HCT116 (cell line): Measurements from ENCODE around the gene CDKAL1. TPM values are rescaled to one million over a fixed set of nuclear protein-coding genes. Genes with fewer than 3 reads are reported as not detected.

ENCODE experiments used
- ATAC-seq: fragments of 200-7000 bp; cut with Tn5 transposase; 2 replicates; pipeline ENCODE4 v1.9.1; 2020; ENCODE audit warnings: mild to moderate bottlenecking, moderate library complexity
- BruUV-seq: library from RNA; stranded (reverse); fragments of 400-500 nt; replicated peaks from 2 replicates; lab custom pipeline; 2021; lab: Mats Ljungman, UMichigan
- CTCF ChIA-PET: fragments of 300-600 bp; sonication (Branson Sonifier 250); formaldehyde crosslinking; loops from one replicate; lab custom pipeline; 2021; ENCODE audit warnings: antibody characterized with exemption; lab: Charles Lee
- POLR2A ChIA-PET: fragments of 300-600, 350-600 bp; sonication (Branson Sonifier 250); formaldehyde crosslinking; loops from one replicate; lab custom pipeline; 2021; ENCODE audit warnings: antibody characterized with exemption; lab: Charles Lee
- RAD21 ChIA-PET, 2 experiments: fragments of 300-600 bp; sonication (Branson Sonifier 250); formaldehyde crosslinking; loops; one replicate each; lab custom pipeline; 2023; ENCODE audit warnings: low total read pairs in 2 of 2; ENCODE audit not compliant: uncharacterized antibody in 2 of 2, unreplicated experiment in 2 of 2, low non-redundant PET in 1 of 2; lab: Charles Lee
- DNase-seq: peaks from one replicate; pipeline ENCODE4 v3.0.0-alpha.2; 2010; ENCODE audit warnings: low read depth, low spot score
- H2AFZ ChIP-seq: fragments of 200-600 bp; shearing (Covaris generic), sonication (generic); 2 replicates; pipeline ENCODE4 v1.6.1; 2017; ENCODE audit warnings: low read depth, mixed run types, mixed read lengths, antibody characterized with exemption, low read length; ENCODE audit not compliant: poor library complexity, severe bottlenecking
- H3K27ac ChIP-seq: 2 replicates; pipeline ENCODE4 v1.5.1; 2012; ENCODE audit warnings: low read depth, low read length
- H3K27me3 ChIP-seq: fragments of 200-600 bp; sonication (generic); 2 replicates; pipeline ENCODE4 v1.6.1; 2016; ENCODE audit warnings: mixed run types, low read length, mixed read lengths; ENCODE audit not compliant: insufficient read depth
- H3K36me3 ChIP-seq, 2 experiments: fragments of 200-500 bp in 1 of 2; fragments of 200-600 bp in 1 of 2; sonication (Bioruptor generic) in 1 of 2; sonication (generic) in 1 of 2; 2 replicates each; pipeline versions ENCODE4 v1.5.1 to v1.6.1; 2014 to 2016; ENCODE audit warnings: low read length in 2 of 2, inconsistent platforms in 1 of 2, mixed read lengths in 1 of 2, mixed run types in 1 of 2; ENCODE audit not compliant: insufficient read depth in 2 of 2, control insufficient read depth in 1 of 2
- H3K4me1 ChIP-seq, 2 experiments: fragments of 200-600 bp in 1 of 2; sonication (generic) in 1 of 2; 2 replicates each; pipeline versions ENCODE4 v1.5.1 to v1.6.1; 2012 to 2017; ENCODE audit warnings: low read length in 2 of 2, inconsistent platforms in 1 of 2, mild to moderate bottlenecking in 1 of 2, mixed read lengths in 1 of 2, mixed run types in 1 of 2, moderate library complexity in 1 of 2; ENCODE audit not compliant: insufficient read depth in 2 of 2, control insufficient read depth in 1 of 2
- H3K4me2 ChIP-seq: fragments of 200-600 bp; sonication (generic); 2 replicates; pipeline ENCODE4 v1.6.1; 2017; ENCODE audit warnings: mixed run types, low read length, mixed read lengths
- H3K4me3 ChIP-seq, 2 experiments: fragments of 200-600 bp in 1 of 2; sonication (generic) in 1 of 2; replicated peaks in 1 of 2; 2 replicates each; pipeline ENCODE4 v1.5.1; 2011 to 2016; ENCODE audit warnings: low read length in 2 of 2, control low read depth in 1 of 2, low read depth in 1 of 2, mild to moderate bottlenecking in 1 of 2, mixed read lengths in 1 of 2, mixed run types in 1 of 2
- H3K79me2 ChIP-seq: fragments of 200-600 bp; sonication (generic); 2 replicates; pipeline ENCODE4 v1.6.1; 2017; ENCODE audit warnings: mild to moderate bottlenecking, mixed run types, low read length, moderate library complexity, mixed read lengths; ENCODE audit not compliant: insufficient read depth
- H3K9ac ChIP-seq: fragments of 200-600 bp; sonication (generic); 2 replicates; pipeline ENCODE4 v1.6.1; 2016; ENCODE audit warnings: low read length, mixed read lengths
- H3K9me2 ChIP-seq: fragments of 200-600 bp; sonication (generic), shearing (Covaris generic); 2 replicates; pipeline ENCODE4 v1.6.1; 2017; ENCODE audit warnings: mixed run types, mild to moderate bottlenecking, moderate library complexity; ENCODE audit not compliant: insufficient read depth
- H3K9me3 ChIP-seq, 2 experiments: fragments of 200-500 bp in 1 of 2; fragments of 200-600 bp in 1 of 2; sonication (Bioruptor generic) in 1 of 2; sonication (generic) in 1 of 2; 2 replicates each; pipeline ENCODE4 v1.6.1; 2014 to 2017; ENCODE audit warnings: low read length in 2 of 2, mixed read lengths in 2 of 2, inconsistent platforms in 1 of 2, low read depth in 1 of 2, mild to moderate bottlenecking in 1 of 2, mixed run types in 1 of 2, moderate library complexity in 1 of 2; ENCODE audit not compliant: control insufficient read depth in 1 of 2, insufficient read depth in 1 of 2
- H4K20me1 ChIP-seq: fragments of 200-600 bp; sonication (generic), shearing (Covaris generic); 2 replicates; pipeline ENCODE4 v1.6.1; 2017; ENCODE audit warnings: mixed run types, mild to moderate bottlenecking, moderate library complexity; ENCODE audit not compliant: insufficient read depth
- CBX3 ChIP-seq: IDR thresholded peaks from 2 replicates; pipeline ENCODE4 v1.6.1; 2012; ENCODE audit warnings: low read depth
- CEBPB ChIP-seq: IDR thresholded peaks from 2 replicates; pipeline ENCODE4 v1.6.1; 2012; ENCODE audit warnings: low read depth
- EGR1 ChIP-seq: IDR thresholded peaks from 2 replicates; pipeline ENCODE4 v1.6.1; 2012; ENCODE audit warnings: low read depth
- EZH2 ChIP-seq: fragments of 200-600 bp; sonication (generic); IDR thresholded peaks from 2 replicates; pipeline ENCODE4 v1.6.1; 2017; ENCODE audit warnings: antibody characterized with exemption, mixed run types
- FOSL1 ChIP-seq: IDR thresholded peaks from 2 replicates; pipeline ENCODE4 v1.6.1; 2012; ENCODE audit warnings: low read depth
- JUND ChIP-seq: IDR thresholded peaks from 2 replicates; pipeline ENCODE4 v1.6.1; 2012
- POLR2AphosphoS5 ChIP-seq: IDR thresholded peaks from 2 replicates; pipeline ENCODE4 v1.6.1; 2011; ENCODE audit warnings: mild to moderate bottlenecking, low read depth, low read length, moderate library complexity
- RAD21 ChIP-seq: IDR thresholded peaks from 2 replicates; pipeline ENCODE4 v1.6.1; 2012; ENCODE audit warnings: low read depth, mild to moderate bottlenecking
- SIN3A ChIP-seq: IDR thresholded peaks from 2 replicates; pipeline ENCODE4 v1.6.1; 2012; ENCODE audit warnings: low read depth
- SP1 ChIP-seq: IDR thresholded peaks from 2 replicates; pipeline ENCODE4 v1.6.1; 2012; ENCODE audit warnings: low read depth
- SRF ChIP-seq: IDR thresholded peaks from 2 replicates; pipeline ENCODE4 v1.6.1; 2012; ENCODE audit warnings: low read depth
- TCF7L2 ChIP-seq: IDR thresholded peaks from 2 replicates; pipeline ENCODE4 v1.7.0; 2011; ENCODE audit warnings: borderline replicate concordance, inconsistent platforms; ENCODE audit not compliant: insufficient read depth, insufficient read length; ENCODE audit errors: extremely low read depth
- YY1 ChIP-seq: IDR thresholded peaks from 2 replicates; pipeline ENCODE4 v1.6.1; 2011; ENCODE audit warnings: low read length, low read depth, moderate library complexity, mild to moderate bottlenecking; ENCODE audit not compliant: insufficient replicate concordance; ENCODE audit errors: extremely low read depth
- ZFX ChIP-seq: fragments of 450-650 bp; IDR thresholded peaks from 2 replicates; pipeline ENCODE4 v1.6.1; 2017
- intact Hi-C: fragments of 100-400 bp; cut with micrococcal nuclease; formaldehyde crosslinking; loops from 2 replicates; pipeline ENCODE4 v1.10.0; 2022
- total RNA-seq: library from RNA; stranded (reverse); gene quantifications from one replicate; pipeline ENCODE4 v1.2.1, GENCODE V29; 2021; ENCODE audit not compliant: unreplicated experiment
- TF ChIP-seq, protein P1 (sequence below), 3 experiments: fragments of 200-600 bp in 1 of 3; sonication (generic) in 1 of 3; IDR thresholded peaks in 2 of 3; conservative IDR thresholded peaks in 1 of 3; 2 replicates each; pipeline ENCODE4 v1.5.1; 2012 to 2017; ENCODE audit warnings: low read depth in 2 of 3, low read length in 2 of 3, antibody characterized with exemption in 1 of 3, borderline replicate concordance in 1 of 3, control low read depth in 1 of 3, mild to moderate bottlenecking in 1 of 3, mixed read lengths in 1 of 3, mixed run types in 1 of 3, moderate library complexity in 1 of 3; ENCODE audit not compliant: insufficient read depth in 1 of 3
- TF ChIP-seq, protein P2 (sequence below): IDR thresholded peaks from 2 replicates; pipeline ENCODE4 v1.6.1; 2012
- TF ChIP-seq, protein P3 (sequence below): IDR thresholded peaks from 2 replicates; pipeline ENCODE4 v1.6.1; 2011; ENCODE audit warnings: mild to moderate bottlenecking, low read length, moderate library complexity; ENCODE audit not compliant: insufficient replicate concordance; ENCODE audit errors: extremely low read depth
- TF ChIP-seq, protein P4 (sequence below): IDR thresholded peaks from 2 replicates; pipeline ENCODE4 v1.6.1; 2012

The CDKAL1 gene
- total RNA-seq, 1 experiment from 2014 or later: 14.9 TPM

DNA sequence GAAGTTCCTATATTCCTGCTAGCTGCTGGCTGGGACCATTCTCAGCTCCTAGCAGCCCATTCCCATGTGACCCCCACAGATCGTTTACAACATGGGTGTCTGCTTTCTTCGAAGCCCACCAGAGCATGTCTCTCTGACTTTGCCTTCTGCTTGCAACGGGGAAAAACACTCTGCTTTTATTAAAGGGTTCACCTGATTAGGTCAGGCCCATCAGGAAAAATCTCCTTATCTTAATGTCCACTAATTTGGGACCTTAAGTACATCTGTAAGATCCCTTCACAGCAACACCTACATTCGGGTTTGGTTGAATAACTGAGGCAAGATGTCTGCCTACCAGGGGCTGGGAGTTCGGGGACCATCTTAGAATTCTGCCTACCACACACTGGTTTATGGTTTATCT lies 496.9 kb downstream of the CDKAL1 start:
- POLR2A ChIA-PET: no interaction called here

More for the DNA sequence above, 496.9 kb downstream of the CDKAL1 start:
- no peaks in the 10 kb centered on the region for H3K9me2 ChIP-seq
- RAD21 ChIA-PET: no interaction called here
- no peak overlapping the region for H3K4me2 ChIP-seq
- no peak overlapping the region for H2AFZ ChIP-seq
- CTCF ChIA-PET: no interaction called here
- BruUV-seq: no TSS peak
- H3K4me3 ChIP-seq: no peak overlapping the region
- H3K79me2 ChIP-seq: no peaks in the 10 kb centered on the region
- H3K27ac ChIP-seq: no peak overlapping the region
- TF ChIP-seq RAD21: no peak
- TF ChIP-seq JUND: no peak
- TF ChIP-seq, protein P1, sequence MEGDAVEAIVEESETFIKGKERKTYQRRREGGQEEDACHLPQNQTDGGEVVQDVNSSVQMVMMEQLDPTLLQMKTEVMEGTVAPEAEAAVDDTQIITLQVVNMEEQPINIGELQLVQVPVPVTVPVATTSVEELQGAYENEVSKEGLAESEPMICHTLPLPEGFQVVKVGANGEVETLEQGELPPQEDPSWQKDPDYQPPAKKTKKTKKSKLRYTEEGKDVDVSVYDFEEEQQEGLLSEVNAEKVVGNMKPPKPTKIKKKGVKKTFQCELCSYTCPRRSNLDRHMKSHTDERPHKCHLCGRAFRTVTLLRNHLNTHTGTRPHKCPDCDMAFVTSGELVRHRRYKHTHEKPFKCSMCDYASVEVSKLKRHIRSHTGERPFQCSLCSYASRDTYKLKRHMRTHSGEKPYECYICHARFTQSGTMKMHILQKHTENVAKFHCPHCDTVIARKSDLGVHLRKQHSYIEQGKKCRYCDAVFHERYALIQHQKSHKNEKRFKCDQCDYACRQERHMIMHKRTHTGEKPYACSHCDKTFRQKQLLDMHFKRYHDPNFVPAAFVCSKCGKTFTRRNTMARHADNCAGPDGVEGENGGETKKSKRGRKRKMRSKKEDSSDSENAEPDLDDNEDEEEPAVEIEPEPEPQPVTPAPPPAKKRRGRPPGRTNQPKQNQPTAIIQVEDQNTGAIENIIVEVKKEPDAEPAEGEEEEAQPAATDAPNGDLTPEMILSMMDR (IDR thresholded peaks at IDR 0.05 in 2 of 3, conservative IDR thresholded peaks at IDR 0.05 in 1 of 3; ENCODE audit: borderline replicate concordance in 1 of 3, insufficient read depth in 1 of 3, low read depth in 2 of 3, low read length in 2 of 3): no peak
- no peak for TF ChIP-seq SP1
- TF ChIP-seq EGR1: no peak
- TF ChIP-seq, protein P2, sequence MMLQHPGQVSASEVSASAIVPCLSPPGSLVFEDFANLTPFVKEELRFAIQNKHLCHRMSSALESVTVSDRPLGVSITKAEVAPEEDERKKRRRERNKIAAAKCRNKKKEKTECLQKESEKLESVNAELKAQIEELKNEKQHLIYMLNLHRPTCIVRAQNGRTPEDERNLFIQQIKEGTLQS: no peak
- no peak for TF ChIP-seq FOSL1
- TF ChIP-seq, protein P3, sequence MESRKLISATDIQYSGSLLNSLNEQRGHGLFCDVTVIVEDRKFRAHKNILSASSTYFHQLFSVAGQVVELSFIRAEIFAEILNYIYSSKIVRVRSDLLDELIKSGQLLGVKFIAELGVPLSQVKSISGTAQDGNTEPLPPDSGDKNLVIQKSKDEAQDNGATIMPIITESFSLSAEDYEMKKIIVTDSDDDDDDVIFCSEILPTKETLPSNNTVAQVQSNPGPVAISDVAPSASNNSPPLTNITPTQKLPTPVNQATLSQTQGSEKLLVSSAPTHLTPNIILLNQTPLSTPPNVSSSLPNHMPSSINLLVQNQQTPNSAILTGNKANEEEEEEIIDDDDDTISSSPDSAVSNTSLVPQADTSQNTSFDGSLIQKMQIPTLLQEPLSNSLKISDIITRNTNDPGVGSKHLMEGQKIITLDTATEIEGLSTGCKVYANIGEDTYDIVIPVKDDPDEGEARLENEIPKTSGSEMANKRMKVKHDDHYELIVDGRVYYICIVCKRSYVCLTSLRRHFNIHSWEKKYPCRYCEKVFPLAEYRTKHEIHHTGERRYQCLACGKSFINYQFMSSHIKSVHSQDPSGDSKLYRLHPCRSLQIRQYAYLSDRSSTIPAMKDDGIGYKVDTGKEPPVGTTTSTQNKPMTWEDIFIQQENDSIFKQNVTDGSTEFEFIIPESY: no peak
- TF ChIP-seq SIN3A: no peak
- no peak for TF ChIP-seq POLR2AphosphoS5
- TF ChIP-seq CBX3: no peak
- no peak for TF ChIP-seq EZH2
- TF ChIP-seq YY1: no peak
- TF ChIP-seq CEBPB: no peak
- TF ChIP-seq SRF: no peak
- TF ChIP-seq ZFX: no peak
- TF ChIP-seq, protein P4, sequence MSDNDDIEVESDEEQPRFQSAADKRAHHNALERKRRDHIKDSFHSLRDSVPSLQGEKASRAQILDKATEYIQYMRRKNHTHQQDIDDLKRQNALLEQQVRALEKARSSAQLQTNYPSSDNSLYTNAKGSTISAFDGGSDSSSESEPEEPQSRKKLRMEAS: no peak
- no peak for TF ChIP-seq TCF7L2
- peaks cover 5% of the 10 kb centered on the region in 2 experiments; a peak in 3 of 4 replicates for H3K4me1 ChIP-seq
- no peak overlapping the region for H3K9ac ChIP-seq
- H4K20me1 ChIP-seq: no peaks in the 10 kb centered on the region
- ATAC-seq (no peak), DNase-seq (no peak)
- H3K9me3 ChIP-seq: no peaks in the 10 kb centered on the region; a peak in 1 of 4 replicates
- intact Hi-C loops: no loop called here
- no peaks in the 10 kb centered on the region for H3K36me3 ChIP-seq
- H3K27me3 ChIP-seq: no peaks in the 10 kb centered on the region
